Measurements from ENCODE around the gene MYO15B.

GRCh38 chr17:75590849-75591721, 3.5 kb downstream of the MYO15B start:
- TF ChIP-seq CTCF (IDR thresholded peaks at IDR 0.05; ENCODE audit: low read length) (no peak), EZH2 (optimal IDR thresholded peaks at IDR 0.05; ENCODE audit: low read depth, low read length) (no peak)

Measured in MM.1S (cell line).